Retina (tissue), 1 donor: ENCODE results near the gene MYOCD.

Source experiments
- DNase-seq: peaks from one replicate; pipeline ENCODE4 v3.0.0-alpha.2; 2016

MYOCD gene

GRCh38 chr17:12765548-12765947 is 99.9 kb downstream of the MYOCD start:
- no peak for DNase-seq

DNA sequence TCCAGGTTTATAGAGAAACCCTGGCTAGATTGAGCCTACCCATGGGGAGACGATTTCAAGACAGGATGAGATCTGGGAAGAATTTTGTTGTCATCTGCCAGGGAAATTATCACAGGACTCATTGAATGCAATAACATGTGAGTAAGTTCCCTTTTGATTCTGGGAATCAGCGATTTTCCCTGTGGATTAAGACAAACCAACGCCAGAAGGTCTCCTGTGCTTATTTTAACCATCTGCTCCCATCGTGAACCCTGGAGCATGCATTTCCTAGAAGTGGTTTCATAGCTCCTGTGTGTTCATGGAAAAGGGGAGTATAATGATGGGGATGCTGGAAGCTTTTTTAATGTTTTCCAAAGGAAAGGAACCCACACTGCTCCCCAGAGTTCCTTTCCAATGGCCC is 102.6 kb downstream of the MYOCD start:
- no peak for DNase-seq

GRCh38 chr17:12769981-12770380 is 104.3 kb downstream of the MYOCD start:
- DNase-seq = no peak

- DNase-seq = no peak
Observed at GRCh38 chr17:12773153-12773552, 107.5 kb downstream of the MYOCD start.

- no peak for DNase-seq
Observed at GRCh38 chr17:12789075-12789480, 123.4 kb downstream of the MYOCD start.

DNA sequence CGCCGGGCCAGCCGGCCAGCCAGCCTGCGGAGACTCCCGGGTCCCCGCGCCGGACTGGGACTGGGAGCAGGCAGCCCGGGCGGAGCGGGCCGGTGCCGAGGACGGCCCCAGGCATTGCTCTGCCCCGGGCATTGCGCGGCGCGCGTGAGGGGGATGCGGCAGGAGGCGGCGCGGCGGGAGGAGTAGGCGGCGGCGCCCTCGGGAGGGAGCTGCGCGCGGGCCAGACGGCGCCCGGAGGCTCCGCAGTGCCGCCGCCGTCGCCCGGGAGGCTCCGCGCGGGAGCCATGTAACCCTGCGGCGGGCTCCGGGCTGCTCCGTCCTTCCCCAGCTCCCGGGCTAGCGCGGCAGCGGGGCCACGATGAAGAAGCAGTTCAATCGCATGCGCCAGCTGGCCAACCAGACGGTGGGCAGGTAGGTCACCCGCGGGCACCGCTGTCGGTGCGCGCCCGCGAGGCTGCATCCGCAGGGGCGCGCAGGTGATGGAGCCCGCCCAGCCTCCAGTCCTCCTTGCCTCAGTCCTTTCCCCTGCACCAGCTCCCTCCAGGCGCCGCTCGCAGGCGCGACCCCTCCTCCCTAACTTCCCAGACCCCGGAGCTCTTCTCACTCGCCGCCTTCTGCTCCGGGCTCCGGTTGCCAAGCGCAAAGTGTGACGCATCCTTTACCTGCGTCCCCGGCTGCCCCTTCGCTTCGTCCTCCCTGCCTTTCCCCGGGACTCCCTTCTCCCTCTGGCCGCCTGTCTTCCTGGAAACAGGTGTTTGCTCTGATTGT is 124.0 kb downstream of the MYOCD start, which contains the start of gene ARHGAP44:
Gene ARHGAP44 (plus strand): TSS at position 18 of the 768 bp plus-strand sequence. CDS start 341 bp downstream, at position 359.
- DNase-seq = peak; percentile 83

- DNase-seq = no peak
Observed at GRCh38 chr17:12790249-12791106, 124.8 kb downstream of the MYOCD start.

DNA sequence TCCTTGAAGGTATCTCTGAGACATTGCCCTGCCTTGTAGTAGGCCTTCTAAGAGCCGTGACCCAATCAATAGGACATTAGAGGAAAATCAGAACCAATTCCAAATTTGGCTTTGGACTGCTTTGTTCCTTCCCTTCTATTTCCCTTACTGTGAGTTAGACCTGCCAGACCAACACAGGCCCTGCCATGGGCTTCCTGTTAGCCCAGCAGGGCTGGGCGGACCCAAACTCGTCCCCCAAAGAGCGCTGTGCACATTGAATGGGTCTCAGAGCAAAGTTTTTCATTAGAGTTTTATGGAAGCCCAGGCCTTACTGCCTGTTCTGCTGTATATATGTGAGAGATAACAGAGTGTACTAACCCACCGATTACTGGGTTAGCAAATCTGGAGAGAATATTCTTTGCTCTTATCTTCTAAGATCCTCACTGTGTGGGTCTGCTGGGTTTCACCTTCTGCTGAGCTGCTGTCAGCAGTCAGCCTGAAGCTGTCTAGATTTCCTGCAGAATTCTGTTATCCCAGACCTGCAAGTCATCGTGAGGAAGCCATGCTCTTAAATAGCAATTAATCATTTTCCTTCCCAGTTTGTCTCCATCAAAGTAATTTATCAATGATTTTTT is 129.3 kb downstream of the MYOCD start:
- DNase-seq = no peak

- no peak for DNase-seq
Observed at GRCh38 chr17:12800855-12801365, 135.2 kb downstream of the MYOCD start.

DNA sequence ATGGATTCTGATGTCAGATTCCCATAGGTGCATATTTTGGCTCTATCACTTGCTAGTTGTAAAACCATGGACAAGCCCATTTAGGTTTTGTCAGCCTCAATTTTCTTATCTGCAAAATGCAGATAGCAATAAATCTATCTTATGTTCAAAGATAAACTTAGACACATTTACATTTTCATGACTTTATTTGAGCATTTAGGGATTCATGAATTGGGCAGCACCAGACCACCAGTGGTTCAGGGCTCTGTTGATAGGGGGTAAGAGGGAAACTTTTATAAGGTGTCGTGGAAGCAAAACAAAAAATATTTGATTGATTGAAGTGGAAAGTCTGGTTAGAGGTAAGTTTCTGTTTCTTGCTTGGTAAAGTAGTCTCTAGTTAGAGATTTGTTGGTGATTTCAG is 140.9 kb downstream of the MYOCD start:
- no peak for DNase-seq

GRCh38 chr17:12808723-12809122 is 143.0 kb downstream of the MYOCD start:
- no peak for DNase-seq

DNA sequence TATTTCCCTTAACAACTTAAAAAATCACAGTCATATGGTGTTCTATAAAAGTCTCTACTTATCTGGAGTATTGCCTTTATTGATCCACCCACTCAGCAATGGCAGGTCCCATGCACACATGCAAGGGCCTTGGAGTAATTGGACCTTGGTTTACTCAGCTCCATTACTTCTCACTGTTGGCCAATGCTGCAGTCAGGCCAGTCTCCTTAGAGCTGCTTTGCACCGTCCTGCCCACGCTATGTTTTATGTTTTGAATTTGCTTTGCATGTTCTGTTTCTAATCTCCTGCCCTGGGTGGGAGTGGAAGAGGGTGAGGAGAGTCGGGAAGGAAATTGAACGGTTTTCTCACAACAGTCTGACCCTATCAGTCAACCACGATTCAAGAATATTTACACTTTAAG is 147.2 kb downstream of the MYOCD start:
- DNase-seq = no peak

DNA sequence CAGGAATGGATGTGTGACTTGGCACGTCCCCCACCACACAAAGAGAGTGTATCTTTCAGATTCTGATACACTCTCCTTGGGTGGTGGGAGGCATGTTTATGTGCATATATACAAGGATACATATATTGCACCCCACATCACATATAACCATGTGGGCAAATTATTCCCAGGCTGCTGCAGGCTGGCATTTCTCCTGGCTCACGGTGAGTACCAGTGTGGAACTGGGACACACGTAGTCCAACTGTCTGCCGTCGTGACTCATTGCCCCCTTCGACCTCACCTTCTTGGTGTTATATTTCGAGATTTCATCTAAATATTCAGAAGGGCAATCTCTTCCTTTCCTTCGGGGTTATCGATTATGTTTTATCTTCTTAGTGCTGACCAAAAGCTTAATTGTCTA is 148.0 kb downstream of the MYOCD start:
- no peak for DNase-seq

DNA sequence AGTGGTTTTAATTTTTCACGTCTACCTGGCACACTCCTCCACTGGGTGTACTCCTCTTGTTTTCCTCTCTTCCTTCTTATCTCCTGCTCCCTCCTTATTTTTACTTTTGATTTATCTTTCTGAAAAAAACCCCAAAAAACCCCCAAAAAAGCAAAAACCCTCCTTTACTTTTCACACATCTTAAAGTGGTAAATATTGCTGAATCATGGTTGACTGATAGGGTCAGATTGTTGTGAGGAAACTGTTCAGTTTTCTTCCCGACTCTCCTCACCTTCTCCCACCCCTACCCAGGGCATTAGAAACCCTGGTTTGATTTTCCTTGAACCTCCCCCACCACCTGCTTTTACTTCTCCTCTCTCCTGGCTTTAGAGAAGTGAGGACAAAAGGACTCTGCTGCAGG is 149.0 kb downstream of the MYOCD start:
- no peak for DNase-seq

DNA sequence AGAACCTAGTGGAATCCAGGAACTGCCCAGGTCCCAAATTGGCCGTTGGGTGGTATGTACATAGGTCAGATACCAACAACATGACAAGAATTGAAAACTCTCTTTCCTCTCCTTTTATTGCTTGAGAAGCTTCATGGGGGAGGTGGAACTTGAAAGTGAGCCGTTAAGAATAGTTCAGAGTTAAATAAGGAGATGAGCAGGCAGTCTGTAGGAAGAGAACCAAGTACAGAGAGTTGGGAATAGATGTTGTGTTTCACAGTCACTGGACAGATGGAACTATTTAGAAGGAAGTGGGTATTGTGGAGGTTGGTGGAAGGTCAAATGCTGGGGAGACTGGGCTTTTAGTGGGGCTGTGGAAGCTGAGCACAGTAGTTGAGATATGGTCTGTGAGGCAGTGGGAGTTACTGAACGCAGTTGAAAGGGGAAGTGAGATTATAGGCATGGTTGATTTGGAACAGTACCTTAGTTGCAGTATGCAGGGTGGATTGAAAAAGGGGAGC is 150.0 kb downstream of the MYOCD start:
- DNase-seq = no peak
